GM23338 (cell line): Measurements from ENCODE around the gene DXO. TPM values are rescaled to one million over a fixed set of nuclear protein-coding genes. Genes with fewer than 3 reads are reported as not detected.
A peak's percentile ranks its signal among the peaks of the same experiment; 100 is the strongest.

Experiments
- ATAC-seq: fragments of 200-7000 bp; cut with Tn5 transposase; 3 replicates; pipeline ENCODE4 v1.9.1; 2020
- DNase-seq: peaks from one replicate; pipeline ENCODE4 v3.0.0-alpha.2; 2015; ENCODE audit warnings: low spot score
- H2AFZ ChIP-seq: fragments of 200-600 bp; sonication (generic); 2 replicates; pipeline ENCODE4 v1.8.0; 2016; ENCODE audit warnings: antibody characterized with exemption, mild to moderate bottlenecking, moderate library complexity
- H3F3A ChIP-seq: fragments of 200-600 bp; sonication (generic); replicated peaks from 2 replicates; pipeline ENCODE4 v1.8.0; 2017; ENCODE audit warnings: antibody characterized with exemption, mixed run types, low read depth
- H3K27ac ChIP-seq: fragments of 200-600 bp; sonication (generic); 2 replicates; pipeline ENCODE4 v1.6.1; 2016; ENCODE audit warnings: low read depth
- H3K27me3 ChIP-seq: fragments of 200-600 bp; sonication (generic); 2 replicates; pipeline ENCODE4 v1.8.0; 2016; ENCODE audit warnings: mild to moderate bottlenecking, mixed run types, moderate library complexity; ENCODE audit not compliant: insufficient read depth
- H3K36me3 ChIP-seq: fragments of 200-600 bp; sonication (generic); 2 replicates; pipeline ENCODE4 v1.8.0; 2016; ENCODE audit warnings: mild to moderate bottlenecking; ENCODE audit not compliant: insufficient read depth
- H3K4me1 ChIP-seq: fragments of 200-600 bp; sonication (generic); 2 replicates; pipeline ENCODE4 v1.8.0; 2016; ENCODE audit warnings: mild to moderate bottlenecking, moderate library complexity; ENCODE audit not compliant: insufficient read depth
- H3K4me2 ChIP-seq: fragments of 200-600 bp; sonication (generic); 2 replicates; pipeline ENCODE4 v1.7.1; 2017; ENCODE audit warnings: mixed run types
- H3K4me3 ChIP-seq: fragments of 200-600 bp; sonication (generic); 2 replicates; pipeline ENCODE4 v1.6.1; 2016; ENCODE audit warnings: mixed run types
- H3K79me2 ChIP-seq: fragments of 200-600 bp; sonication (generic); replicated peaks from 2 replicates; pipeline ENCODE4 v1.8.0; 2017; ENCODE audit warnings: mild to moderate bottlenecking; ENCODE audit not compliant: insufficient read depth
- H3K9me2 ChIP-seq: fragments of 200-600 bp; sonication (generic); 2 replicates; pipeline ENCODE4 v1.8.0; 2017; ENCODE audit not compliant: insufficient read depth
- H4K20me1 ChIP-seq: fragments of 200-600 bp; sonication (generic); replicated peaks from 2 replicates; pipeline ENCODE4 v1.8.0; 2017; ENCODE audit warnings: mild to moderate bottlenecking; ENCODE audit not compliant: insufficient read depth
- H3K27ac Mint-ChIP-seq: 2 replicates; pipeline ENCODE4 v1.8.0; 2020; ENCODE audit warnings: inconsistent platforms, mild to moderate bottlenecking, moderate library complexity, mixed read lengths
- H3K27me3 Mint-ChIP-seq: 3 replicates; pipeline ENCODE4 v1.8.0; 2022; ENCODE audit warnings: low read depth, mild to moderate bottlenecking, moderate library complexity, mixed read lengths, inconsistent platforms; ENCODE audit not compliant: insufficient read depth, poor library complexity
- H3K36me3 Mint-ChIP-seq: 3 replicates; pipeline ENCODE4 v1.8.0; 2021; ENCODE audit warnings: low read depth, mild to moderate bottlenecking, inconsistent platforms, moderate library complexity, mixed read lengths
- H3K4me1 Mint-ChIP-seq: 3 replicates; pipeline ENCODE4 v1.8.0; 2020; ENCODE audit warnings: mild to moderate bottlenecking, inconsistent platforms, mixed read lengths
- H3K4me3 Mint-ChIP-seq: 3 replicates; pipeline ENCODE4 v1.8.0; 2021; ENCODE audit warnings: moderate library complexity, mild to moderate bottlenecking, inconsistent platforms, mixed read lengths
- H3K9me3 Mint-ChIP-seq: 3 replicates; pipeline ENCODE4 v1.8.0; 2020; ENCODE audit warnings: moderate library complexity, mild to moderate bottlenecking, inconsistent platforms, mixed read lengths
- CREB1 ChIP-seq: fragments of 250-450 bp; sonication (Bioruptor Pico); IDR thresholded peaks from 2 replicates; pipeline ENCODE4 v1.5.0; 2020; ENCODE audit warnings: low read depth, mild to moderate bottlenecking, moderate library complexity
- CTCF ChIP-seq, 2 experiments: fragments of 200-600 bp in 1 of 2; sonication (generic) in 1 of 2; conservative IDR thresholded peaks; 2 replicates each; pipeline versions ENCODE4 v1.5.1 to v1.6.1; 2016 to 2017; ENCODE audit warnings: antibody characterized with exemption in 2 of 2, low read depth in 2 of 2, mild to moderate bottlenecking in 2 of 2, moderate library complexity in 1 of 2
- ETS1 ChIP-seq: IDR thresholded peaks from 2 replicates; pipeline ENCODE4 v1.6.1; 2016; ENCODE audit warnings: antibody characterized with exemption
- EZH2phosphoT487 ChIP-seq: fragments of 200-600 bp; sonication (generic); IDR thresholded peaks from one replicate; pipeline ENCODE4 v1.8.1; 2018; ENCODE audit warnings: antibody characterized with exemption; ENCODE audit not compliant: unreplicated experiment
- POLR2AphosphoS5 ChIP-seq: IDR thresholded peaks from 2 replicates; pipeline ENCODE4 v1.6.1; 2016; ENCODE audit warnings: antibody characterized with exemption, low read depth
- STAT1 ChIP-seq: IDR thresholded peaks from one replicate; pipeline ENCODE4 v1.6.1; 2016; ENCODE audit warnings: antibody characterized with exemption; ENCODE audit not compliant: unreplicated experiment
- ZNF331 ChIP-seq: fragments of 250-450 bp; sonication (Bioruptor Pico); IDR thresholded peaks from 2 replicates; pipeline ENCODE4 v1.5.0; 2020; ENCODE audit warnings: low read depth, mild to moderate bottlenecking, moderate library complexity
- ZNF462 ChIP-seq: fragments of 250-450 bp; sonication (Bioruptor Pico); IDR thresholded peaks from 2 replicates; pipeline ENCODE4 v1.5.0; 2020; ENCODE audit warnings: mild to moderate bottlenecking, moderate library complexity
- polyA plus RNA-seq: library from polyadenylated mRNA; unstranded; fragments of >200 nt; fragmentation: Nextera tagmentation; extraction: Ambion mirVana; gene quantifications from 2 replicates; pipeline ENCODE4 v1.2.1, GENCODE V29; 2016
- total RNA-seq: library from RNA; depleted of rRNA; stranded (reverse); fragments of >200 nt; shearing (Covaris generic); gene quantifications from 2 replicates; pipeline ENCODE4 v1.2.3, GENCODE V29; 2014
- TF ChIP-seq, protein P1 (sequence below): IDR thresholded peaks from one replicate; pipeline ENCODE4 v1.6.1; 2018; ENCODE audit warnings: antibody characterized with exemption; ENCODE audit not compliant: unreplicated experiment

The DXO gene
- total and polyA plus RNA-seq, 2 experiments from 2014 or later, result 15.6 to 19.7 TPM

DNA sequence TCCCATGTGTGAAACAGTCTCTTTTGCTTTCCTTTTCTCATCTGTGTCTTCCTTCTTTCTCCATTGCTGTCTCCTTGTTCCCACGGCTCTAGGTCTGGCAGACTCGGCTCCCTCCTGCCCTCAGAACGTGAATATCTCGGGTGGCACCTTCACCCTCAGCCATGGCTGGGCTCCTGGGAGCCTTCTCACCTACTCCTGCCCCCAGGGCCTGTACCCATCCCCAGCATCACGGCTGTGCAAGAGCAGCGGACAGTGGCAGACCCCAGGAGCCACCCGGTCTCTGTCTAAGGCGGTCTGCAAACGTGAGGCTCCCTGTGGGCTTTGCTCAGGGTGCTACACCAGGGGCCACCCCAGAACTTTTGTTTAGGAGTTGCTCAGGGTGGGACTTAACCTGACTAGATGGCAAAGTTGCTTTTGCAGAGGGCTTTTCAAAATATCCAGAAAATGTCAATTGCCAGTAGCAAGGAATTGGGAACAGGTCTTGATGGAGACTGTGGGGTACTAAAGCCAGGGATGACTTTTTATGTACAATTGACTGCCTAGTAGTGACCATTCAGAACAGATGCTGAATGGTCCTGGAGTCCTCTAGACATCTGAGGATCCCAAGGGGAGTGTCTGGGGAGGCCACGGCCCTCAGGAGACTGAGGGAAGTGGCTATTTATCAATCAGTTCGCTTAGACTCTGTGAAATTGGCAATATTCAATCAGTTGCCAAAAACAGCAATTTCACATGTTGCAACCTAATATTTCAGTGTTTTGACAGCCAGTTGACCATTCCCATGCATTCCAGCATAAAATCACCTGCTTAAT is 43.9 kb downstream of the DXO start:
- no peak overlapping the region for H3K4me2 ChIP-seq
- H3K4me3 ChIP-seq, result no peak overlapping the region
- H3K27me3 Mint-ChIP-seq, result peaks cover 8% of the 10 kb centered on the region
- no peaks in the 10 kb centered on the region for H3F3A ChIP-seq
- no peak overlapping the region for H3K27ac Mint-ChIP-seq
- ATAC-seq (no peak), DNase-seq (no peak)
- H3K4me1 ChIP-seq, result no peaks in the 10 kb centered on the region
- no peaks in the 10 kb centered on the region for H3K27me3 ChIP-seq
- no peak overlapping the region for H3K4me3 Mint-ChIP-seq
- H3K9me3 Mint-ChIP-seq, result peaks cover 5% of the 10 kb centered on the region; the same call in 2 of the 3 replicates
- peaks cover 4% of the 10 kb centered on the region; the same call in 1 of the 2 replicates for H3K9me2 ChIP-seq
- peaks cover 3% of the 10 kb centered on the region; the same call in 1 of the 3 replicates for H3K4me1 Mint-ChIP-seq
- TF ChIP-seq, protein P1, sequence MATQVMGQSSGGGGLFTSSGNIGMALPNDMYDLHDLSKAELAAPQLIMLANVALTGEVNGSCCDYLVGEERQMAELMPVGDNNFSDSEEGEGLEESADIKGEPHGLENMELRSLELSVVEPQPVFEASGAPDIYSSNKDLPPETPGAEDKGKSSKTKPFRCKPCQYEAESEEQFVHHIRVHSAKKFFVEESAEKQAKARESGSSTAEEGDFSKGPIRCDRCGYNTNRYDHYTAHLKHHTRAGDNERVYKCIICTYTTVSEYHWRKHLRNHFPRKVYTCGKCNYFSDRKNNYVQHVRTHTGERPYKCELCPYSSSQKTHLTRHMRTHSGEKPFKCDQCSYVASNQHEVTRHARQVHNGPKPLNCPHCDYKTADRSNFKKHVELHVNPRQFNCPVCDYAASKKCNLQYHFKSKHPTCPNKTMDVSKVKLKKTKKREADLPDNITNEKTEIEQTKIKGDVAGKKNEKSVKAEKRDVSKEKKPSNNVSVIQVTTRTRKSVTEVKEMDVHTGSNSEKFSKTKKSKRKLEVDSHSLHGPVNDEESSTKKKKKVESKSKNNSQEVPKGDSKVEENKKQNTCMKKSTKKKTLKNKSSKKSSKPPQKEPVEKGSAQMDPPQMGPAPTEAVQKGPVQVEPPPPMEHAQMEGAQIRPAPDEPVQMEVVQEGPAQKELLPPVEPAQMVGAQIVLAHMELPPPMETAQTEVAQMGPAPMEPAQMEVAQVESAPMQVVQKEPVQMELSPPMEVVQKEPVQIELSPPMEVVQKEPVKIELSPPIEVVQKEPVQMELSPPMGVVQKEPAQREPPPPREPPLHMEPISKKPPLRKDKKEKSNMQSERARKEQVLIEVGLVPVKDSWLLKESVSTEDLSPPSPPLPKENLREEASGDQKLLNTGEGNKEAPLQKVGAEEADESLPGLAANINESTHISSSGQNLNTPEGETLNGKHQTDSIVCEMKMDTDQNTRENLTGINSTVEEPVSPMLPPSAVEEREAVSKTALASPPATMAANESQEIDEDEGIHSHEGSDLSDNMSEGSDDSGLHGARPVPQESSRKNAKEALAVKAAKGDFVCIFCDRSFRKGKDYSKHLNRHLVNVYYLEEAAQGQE, result no peak
- TF ChIP-seq CTCF (conservative IDR thresholded peaks at IDR 0.05; ENCODE audit: low read depth in 2 of 2), result no peak
- TF ChIP-seq ZNF331 (CRISPR knock-in tag), result no peak
- TF ChIP-seq CREB1 (CRISPR knock-in tag), result no peak
- no peak for TF ChIP-seq EZH2phosphoT487
- no peak for TF ChIP-seq POLR2AphosphoS5
- TF ChIP-seq STAT1, result no peak
- TF ChIP-seq ETS1, result no peak
- TF ChIP-seq ZNF462, result no peak
- no peaks in the 10 kb centered on the region for H3K36me3 Mint-ChIP-seq
- no peaks in the 10 kb centered on the region for H3K36me3 ChIP-seq
- H3K27ac ChIP-seq, result no peak overlapping the region
- H3K79me2 ChIP-seq, result no peaks in the 10 kb centered on the region
- no peaks in the 10 kb centered on the region for H4K20me1 ChIP-seq
- H2AFZ ChIP-seq, result 0 out of 2 replicates have a peak overlapping the region, but pooled peaks have one; percentile 23
